Measurements from ENCODE around the gene DSP.

Gene DSP

GRCh38 chr6:7585287-7585930, 43.9 kb downstream of the DSP start:
- TF ChIP-seq CTCF (IDR thresholded peaks at IDR 0.05; ENCODE audit: low read depth, low read length), result no peak
- no peak overlapping the region for H3K4me3 ChIP-seq (replicated peaks in 1 of 2; ENCODE audit: low read depth in 2 of 2, low read length in 2 of 2)
- DNase-seq (ENCODE audit: low read depth in 2 of 2), result no peak

- TF ChIP-seq CTCF (IDR thresholded peaks at IDR 0.05; ENCODE audit: low read depth, low read length), result no peak
- no peak overlapping the region for H3K4me3 ChIP-seq (replicated peaks in 1 of 2; ENCODE audit: low read depth in 2 of 2, low read length in 2 of 2)
- DNase-seq (ENCODE audit: low read depth in 2 of 2), result peak; percentile 27 to 38
These were observed 46.2 kb downstream of the DSP start for GRCh38 chr6:7587631-7588100.

- no peak for TF ChIP-seq CTCF (IDR thresholded peaks at IDR 0.05; ENCODE audit: low read depth, low read length)
- no peak overlapping the region for H3K4me3 ChIP-seq (replicated peaks in 1 of 2; ENCODE audit: low read depth in 2 of 2, low read length in 2 of 2)
- DNase-seq (ENCODE audit: low read depth in 2 of 2), result no peak
These were observed 47.0 kb downstream of the DSP start for GRCh38 chr6:7588506-7588905.

GRCh38 chr6:7589221-7589620, 47.8 kb downstream of the DSP start:
- TF ChIP-seq CTCF (IDR thresholded peaks at IDR 0.05; ENCODE audit: low read depth, low read length), result no peak
- H3K4me3 ChIP-seq (replicated peaks in 1 of 2; ENCODE audit: low read depth in 2 of 2, low read length in 2 of 2), result no peak overlapping the region
- peak in 1 of 2 donors; percentile 9 for DNase-seq (ENCODE audit: low read depth in 2 of 2)

GRCh38 chr6:7589949-7590917, 48.8 kb downstream of the DSP start, which contains the start of gene SNRNP48:
Gene SNRNP48, plus strand, starts transcription at chr6:7590198. Its CDS starts 60 bp downstream, at chr6:7590258.
- no peak for TF ChIP-seq CTCF (IDR thresholded peaks at IDR 0.05; ENCODE audit: low read depth, low read length)
- peak; percentile 94 for DNase-seq (ENCODE audit: low read depth in 2 of 2)
- H3K4me3 ChIP-seq (replicated peaks in 1 of 2; ENCODE audit: low read depth in 2 of 2, low read length in 2 of 2), result peak within 1 kb of the TSS; percentile 89 to 96

- DNase-seq (ENCODE audit: low read depth in 2 of 2), result peak; percentile 12 to 35
- peak overlapping the region; percentile 89 to 96 for H3K4me3 ChIP-seq (replicated peaks in 1 of 2; ENCODE audit: low read depth in 2 of 2, low read length in 2 of 2)
- TF ChIP-seq CTCF (IDR thresholded peaks at IDR 0.05; ENCODE audit: low read depth, low read length), result no peak
These were observed 49.4 kb downstream of the DSP start for GRCh38 chr6:7590918-7591302.

Data from cardiac fibroblast (primary cell).